Skin epidermis (tissue), 12 donors: ENCODE data around the gene PSTPIP1.

Experiments used
- H3K27ac ChIP-seq, 21 experiments: fragments of 200-600 bp; sonication (generic) in 11 of 21; one replicate each; pipeline ENCODE4 v1.5.0; 2020; ENCODE audit warnings: mild to moderate bottlenecking in 3 of 21, inconsistent platforms in 2 of 21, moderate library complexity in 2 of 21
- H3K4me3 ChIP-seq, 7 experiments: fragments of 200-600 bp; sonication (generic) in 2 of 7; one replicate each; pipeline ENCODE4 v1.5.0; 2020; ENCODE audit warnings: inconsistent platforms in 2 of 7, mild to moderate bottlenecking in 2 of 7, moderate library complexity in 1 of 7

The PSTPIP1 gene

GRCh38 chr15:77036537-77037387 lies 41.8 kb downstream of the PSTPIP1 start:
- Histone ChIP-seq H3K4me3 (no peak overlapping the region), H3K27ac (no peak overlapping the region)

- Histone ChIP-seq H3K4me3 (no peak overlapping the region), H3K27ac (no peak overlapping the region)
These were observed 42.7 kb downstream of the PSTPIP1 start for GRCh38 chr15:77037388-77038209.

- no peak overlapping the region for H3K4me3 ChIP-seq
- H3K27ac ChIP-seq, result no peak overlapping the region
These were observed 43.6 kb downstream of the PSTPIP1 start for GRCh38 chr15:77038312-77039216.

GRCh38 chr15:77039217-77039533 lies 44.2 kb downstream of the PSTPIP1 start:
- no peak overlapping the region for H3K27ac ChIP-seq
- H3K4me3 ChIP-seq, result no peak overlapping the region

- Histone ChIP-seq H3K27ac (no peak overlapping the region), H3K4me3 (no peak overlapping the region)
These were observed 44.9 kb downstream of the PSTPIP1 start for GRCh38 chr15:77039848-77040247.

GRCh38 chr15:77040673-77041072 lies 45.7 kb downstream of the PSTPIP1 start:
- no peak overlapping the region for H3K4me3 ChIP-seq
- no peak overlapping the region for H3K27ac ChIP-seq

GRCh38 chr15:77042245-77042919 lies 47.5 kb downstream of the PSTPIP1 start:
- no peak overlapping the region for H3K27ac ChIP-seq

GRCh38 chr15:77042955-77043920 lies 48.3 kb downstream of the PSTPIP1 start:
- no peak overlapping the region for H3K27ac ChIP-seq
- no peak overlapping the region for H3K4me3 ChIP-seq

More at GRCh38 chr15:77042245-77042919, 47.5 kb downstream of the PSTPIP1 start:
- H3K4me3 ChIP-seq, result no peak overlapping the region

GRCh38 chr15:77044228-77045042 lies 49.5 kb downstream of the PSTPIP1 start:
- H3K27ac ChIP-seq, result no peak overlapping the region
- no peak overlapping the region for H3K4me3 ChIP-seq

- no peak overlapping the region for H3K27ac ChIP-seq
- no peak overlapping the region for H3K4me3 ChIP-seq
These were observed 51.1 kb downstream of the PSTPIP1 start for GRCh38 chr15:77045985-77046384.

GRCh38 chr15:77046704-77047412 lies 51.9 kb downstream of the PSTPIP1 start:
- no peak overlapping the region for H3K27ac ChIP-seq
- H3K4me3 ChIP-seq, result no peak overlapping the region

GRCh38 chr15:77048135-77048876 lies 53.4 kb downstream of the PSTPIP1 start:
- no peak overlapping the region for H3K27ac ChIP-seq
- no peak overlapping the region for H3K4me3 ChIP-seq

GRCh38 chr15:77052556-77052955 lies 57.6 kb downstream of the PSTPIP1 start:
- no peak overlapping the region for H3K4me3 ChIP-seq
- no peak overlapping the region for H3K27ac ChIP-seq

GRCh38 chr15:77053709-77054108 lies 58.8 kb downstream of the PSTPIP1 start:
- Histone ChIP-seq H3K27ac (no peak overlapping the region), H3K4me3 (no peak overlapping the region)

- H3K27ac ChIP-seq, result no peak overlapping the region
- H3K4me3 ChIP-seq, result no peak overlapping the region
These were observed 62.1 kb downstream of the PSTPIP1 start for GRCh38 chr15:77057072-77057471.

- Histone ChIP-seq H3K27ac (no peak overlapping the region), H3K4me3 (no peak overlapping the region)
These were observed 62.8 kb downstream of the PSTPIP1 start for GRCh38 chr15:77057685-77058084.
